Smooth muscle cell (in vitro differentiated cells): ENCODE results near the gene RAB11FIP3. TPM values are rescaled to one million over a fixed set of nuclear protein-coding genes. Genes with fewer than 3 reads are reported as not detected.
"Not testable (repeated sequence)": the region's sequence is repeated elsewhere in the genome, so short reads cannot be mapped to it uniquely, and the experiment has no call there.

Experiments
- DNase-seq: peaks from one replicate; lab custom pipeline; 2025; ENCODE audit not compliant: unreplicated experiment; lab: John Stamatoyannopoulos, UW
- H2AFZ ChIP-seq: fragments of 200-600 bp; sonication (generic); 2 replicates; pipeline ENCODE4 v1.6.0; 2016; ENCODE audit warnings: antibody characterized with exemption, low read depth, mild to moderate bottlenecking
- H3F3A ChIP-seq: fragments of 200-600 bp; sonication (generic); 2 replicates; pipeline ENCODE4 v1.6.0; 2017; ENCODE audit warnings: antibody characterized with exemption, low read depth
- H3K27ac ChIP-seq: fragments of 200-600 bp; sonication (generic); 2 replicates; pipeline ENCODE4 v1.5.1; 2016; ENCODE audit warnings: low read depth, mild to moderate bottlenecking
- H3K27me3 ChIP-seq: fragments of 200-600 bp; sonication (generic); 2 replicates; pipeline ENCODE4 v1.6.1; 2016; ENCODE audit warnings: low read depth, mild to moderate bottlenecking
- H3K36me3 ChIP-seq: fragments of 200-600 bp; sonication (generic); 2 replicates; pipeline ENCODE4 v1.5.1; 2016; ENCODE audit warnings: low read depth
- H3K4me1 ChIP-seq: fragments of 200-600 bp; sonication (generic); 2 replicates; pipeline ENCODE4 v1.5.1; 2016; ENCODE audit warnings: low read depth
- H3K4me2 ChIP-seq: fragments of 200-600 bp; sonication (generic); 2 replicates; pipeline ENCODE4 v1.6.0; 2016; ENCODE audit warnings: mild to moderate bottlenecking
- H3K4me3 ChIP-seq: fragments of 200-600 bp; sonication (generic); 2 replicates; pipeline ENCODE4 v1.5.1; 2016; ENCODE audit warnings: mild to moderate bottlenecking
- H3K79me2 ChIP-seq: fragments of 200-600 bp; sonication (generic); 2 replicates; pipeline ENCODE4 v1.6.0; 2016; ENCODE audit warnings: low read depth, mild to moderate bottlenecking
- H3K9ac ChIP-seq: fragments of 200-600 bp; sonication (generic); 2 replicates; pipeline ENCODE4 v1.6.0; 2016; ENCODE audit warnings: low read depth
- H3K9me3 ChIP-seq: fragments of 200-600 bp; sonication (generic); replicated peaks from 2 replicates; pipeline ENCODE4 v1.5.1; 2016; ENCODE audit warnings: low read depth
- H4K20me1 ChIP-seq: fragments of 200-600 bp; sonication (generic); 2 replicates; pipeline ENCODE4 v1.6.0; 2016; ENCODE audit warnings: low read depth
- WGBS: methylation state at CpG from one replicate; pipeline ENCODE4 v1.1.7; 2016; ENCODE audit warnings: low lambda C conversion rate; 5-methylcytosine and 5-hydroxymethylcytosine counted together
- polyA plus RNA-seq: library from polyadenylated mRNA; unstranded; fragments of >200 nt; fragmentation: Nextera tagmentation; extraction: Ambion mirVana; gene quantifications from 2 replicates; pipeline ENCODE4 v1.2.1, GENCODE V29; 2016
- total RNA-seq: library from RNA; depleted of rRNA; stranded (reverse); fragments of >200 nt; gene quantifications from 2 replicates; pipeline ENCODE4 v1.2.3, GENCODE V29; 2014
- TF ChIP-seq, protein P1 (sequence below): fragments of 200-600 bp; sonication (generic); IDR thresholded peaks from 2 replicates; pipeline ENCODE4 v1.5.1; 2017; ENCODE audit warnings: borderline replicate concordance, mild to moderate bottlenecking, antibody characterized with exemption; ENCODE audit not compliant: insufficient read depth, poor library complexity, severe bottlenecking

The RAB11FIP3 gene
- total and polyA plus RNA-seq, 2 experiments from 2014 or later: 19.5 to 20.4 TPM

DNA sequence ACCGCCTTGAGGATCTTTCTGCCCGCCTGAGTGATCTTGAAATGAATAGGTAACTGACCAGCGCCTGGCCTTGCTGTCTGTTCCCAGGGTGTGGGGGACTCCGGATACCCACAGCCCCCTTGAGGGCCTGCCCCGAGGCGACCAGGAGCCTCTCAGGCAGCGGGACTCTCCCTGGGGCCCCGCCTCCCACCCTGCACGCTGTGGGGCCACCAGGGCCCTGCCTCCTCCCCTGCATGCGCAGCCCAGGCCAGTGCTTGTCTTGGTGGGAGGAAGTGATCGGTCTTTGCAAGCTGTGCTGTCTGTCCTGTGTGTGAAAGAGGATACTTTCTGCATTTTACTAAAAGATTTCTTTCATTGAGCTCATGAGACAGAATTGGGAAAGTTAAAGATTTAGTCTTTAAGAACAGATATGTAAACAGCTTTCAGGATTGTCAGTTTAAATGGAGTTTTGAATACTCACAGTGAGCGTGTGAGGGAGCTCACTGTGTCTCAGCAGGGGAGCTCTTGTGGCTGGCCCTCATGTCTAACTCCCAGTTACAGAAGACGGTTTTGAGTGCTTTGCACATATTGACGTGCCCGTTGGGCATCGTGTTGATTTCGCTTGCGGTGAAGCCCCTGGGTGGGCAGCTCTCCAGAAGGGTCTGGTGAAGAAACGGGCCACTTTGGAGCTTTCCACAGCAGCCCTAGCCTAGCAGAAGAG, 65.9 kb downstream of the RAB11FIP3 start:
- DNase-seq: no peak
- 83% methylated on average over 19 of the region's 19 CpGs for WGBS
- H3K27ac ChIP-seq: no peak overlapping the region

DNA sequence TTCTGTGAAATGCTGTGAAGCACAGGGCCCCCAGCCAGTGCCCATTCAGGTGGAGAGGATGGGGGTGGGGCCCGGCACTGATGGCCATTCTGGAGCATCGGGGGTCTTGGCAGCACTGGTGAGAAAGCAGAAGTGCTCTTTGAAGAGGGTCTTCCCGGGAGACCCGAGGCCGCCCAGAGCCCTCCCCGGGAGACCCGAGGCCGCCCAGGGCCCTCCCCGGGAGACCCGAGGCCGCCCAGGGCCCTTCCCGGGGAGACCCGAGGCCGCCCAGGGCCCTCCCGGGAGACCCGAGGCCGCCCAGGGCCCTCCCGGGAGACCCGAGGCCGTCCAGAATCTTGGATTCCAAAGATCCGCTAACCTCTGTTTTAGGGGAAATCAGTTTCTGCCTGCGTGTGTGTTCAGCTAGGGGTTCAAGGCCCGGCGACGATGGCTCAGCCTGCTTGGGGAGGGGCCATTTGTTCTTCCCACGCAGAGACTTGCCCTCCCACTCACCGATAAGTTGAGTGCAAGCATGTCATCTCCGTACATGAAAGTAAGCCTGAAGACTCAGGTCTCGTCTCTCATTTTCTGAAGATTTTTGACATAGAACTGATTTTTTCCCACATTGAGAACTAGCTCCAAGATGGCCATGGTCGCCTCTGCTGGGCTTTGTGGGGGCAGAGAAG, 66.9 kb downstream of the RAB11FIP3 start:
- Histone ChIP-seq H3K9me3 (no peaks in the 10 kb centered on the region), H3K4me2 (no peak overlapping the region), H3K27ac (no peak overlapping the region), H3K36me3 (no peaks in the 10 kb centered on the region), H2AFZ (no peak overlapping the region), H4K20me1 (peaks cover 13% of the 10 kb centered on the region), H3K9ac (no peak overlapping the region), H3F3A (no peaks in the 10 kb centered on the region), H3K4me3 (no peak overlapping the region), H3K79me2 (no peaks in the 10 kb centered on the region), H3K27me3 (no peaks in the 10 kb centered on the region), H3K4me1 (no peaks in the 10 kb centered on the region)
- TF ChIP-seq, protein P1, sequence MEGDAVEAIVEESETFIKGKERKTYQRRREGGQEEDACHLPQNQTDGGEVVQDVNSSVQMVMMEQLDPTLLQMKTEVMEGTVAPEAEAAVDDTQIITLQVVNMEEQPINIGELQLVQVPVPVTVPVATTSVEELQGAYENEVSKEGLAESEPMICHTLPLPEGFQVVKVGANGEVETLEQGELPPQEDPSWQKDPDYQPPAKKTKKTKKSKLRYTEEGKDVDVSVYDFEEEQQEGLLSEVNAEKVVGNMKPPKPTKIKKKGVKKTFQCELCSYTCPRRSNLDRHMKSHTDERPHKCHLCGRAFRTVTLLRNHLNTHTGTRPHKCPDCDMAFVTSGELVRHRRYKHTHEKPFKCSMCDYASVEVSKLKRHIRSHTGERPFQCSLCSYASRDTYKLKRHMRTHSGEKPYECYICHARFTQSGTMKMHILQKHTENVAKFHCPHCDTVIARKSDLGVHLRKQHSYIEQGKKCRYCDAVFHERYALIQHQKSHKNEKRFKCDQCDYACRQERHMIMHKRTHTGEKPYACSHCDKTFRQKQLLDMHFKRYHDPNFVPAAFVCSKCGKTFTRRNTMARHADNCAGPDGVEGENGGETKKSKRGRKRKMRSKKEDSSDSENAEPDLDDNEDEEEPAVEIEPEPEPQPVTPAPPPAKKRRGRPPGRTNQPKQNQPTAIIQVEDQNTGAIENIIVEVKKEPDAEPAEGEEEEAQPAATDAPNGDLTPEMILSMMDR: no peak
- WGBS: 96% methylated on average over 30 of the region's 30 CpGs
- DNase-seq: no peak

More for the DNA sequence above, 65.9 kb downstream of the RAB11FIP3 start:
- Histone ChIP-seq H3F3A (no peaks in the 10 kb centered on the region), H3K9me3 (no peaks in the 10 kb centered on the region), H3K4me1 (no peaks in the 10 kb centered on the region), H2AFZ (no peak overlapping the region), H3K4me3 (no peak overlapping the region), H3K9ac (no peak overlapping the region), H3K27me3 (no peaks in the 10 kb centered on the region), H4K20me1 (peaks cover 23% of the 10 kb centered on the region), H3K36me3 (no peaks in the 10 kb centered on the region), H3K4me2 (no peak overlapping the region), H3K79me2 (no peaks in the 10 kb centered on the region)
- TF ChIP-seq, protein P1: no peak

DNA sequence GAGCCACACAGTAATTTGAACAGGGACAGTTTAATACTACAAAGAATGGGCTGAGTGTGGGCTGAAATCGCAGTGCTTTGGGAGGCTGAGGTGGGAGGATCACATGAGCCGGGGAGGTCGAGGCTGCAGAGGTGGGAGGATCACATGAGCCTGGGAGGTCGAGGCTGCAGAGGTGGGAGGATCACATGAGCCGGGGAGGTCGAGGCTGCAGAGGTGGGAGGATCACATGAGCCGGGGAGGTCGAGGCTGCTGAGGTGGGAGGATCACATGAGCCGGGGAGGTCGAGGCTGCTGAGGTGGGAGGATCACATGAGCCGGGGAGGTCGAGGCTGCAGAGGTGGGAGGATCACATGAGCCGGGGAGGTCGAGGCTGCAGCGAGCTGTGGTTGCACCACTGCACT, 69.2 kb downstream of the RAB11FIP3 start:
- not testable (repeated sequence) for DNase-seq, H3K79me2 ChIP-seq, H3F3A ChIP-seq, H3K27ac ChIP-seq, H2AFZ ChIP-seq, H3K4me3 ChIP-seq, H3K27me3 ChIP-seq, H3K9ac ChIP-seq, H3K4me1 ChIP-seq, H3K4me2 ChIP-seq, H3K9me3 ChIP-seq, H3K36me3 ChIP-seq
- peaks cover 12% of the 10 kb centered on the region for H4K20me1 ChIP-seq
- WGBS: 92% methylated on average over 15 of the region's 15 CpGs

DNA sequence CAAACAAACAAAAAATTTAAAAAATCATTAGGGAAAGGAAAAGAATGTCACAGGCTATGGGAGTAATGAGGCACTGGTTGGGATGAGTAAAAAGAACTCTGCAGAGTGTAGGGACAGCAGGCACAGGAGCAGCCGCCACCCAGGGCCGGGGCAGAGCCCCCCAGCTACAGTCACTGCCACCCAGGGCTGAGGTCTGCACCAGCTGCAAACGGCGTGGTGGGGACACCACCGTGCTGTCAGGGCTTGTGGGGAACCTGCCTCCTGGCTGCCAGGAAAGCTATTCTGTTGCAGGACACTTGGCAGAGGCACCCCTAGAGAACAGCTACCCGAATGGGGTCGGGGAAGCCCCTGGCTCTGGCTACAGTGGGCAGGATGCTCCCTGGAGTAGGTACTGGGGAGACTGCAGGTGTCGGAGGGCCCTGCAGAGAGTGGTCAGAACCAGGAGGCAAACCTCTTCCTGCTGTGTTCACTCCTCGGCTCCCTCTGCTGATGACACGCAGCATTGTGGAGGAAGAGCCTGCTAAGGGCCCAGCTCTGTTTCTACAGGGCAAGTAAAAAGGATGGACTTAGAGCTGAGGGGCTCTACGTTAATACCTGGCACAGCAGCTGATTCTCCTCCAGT, 69.8 kb downstream of the RAB11FIP3 start:
- 82% methylated on average over 11 of the region's 11 CpGs for WGBS
- H3K4me3 ChIP-seq: no peak overlapping the region
- TF ChIP-seq, protein P1: no peak

More for the DNA sequence above, 69.8 kb downstream of the RAB11FIP3 start:
- H3K4me2 ChIP-seq: no peak overlapping the region
- H3K36me3 ChIP-seq: no peaks in the 10 kb centered on the region
- H3K27ac ChIP-seq: no peak overlapping the region
- H3K9ac ChIP-seq: no peak overlapping the region
- no peaks in the 10 kb centered on the region for H3F3A ChIP-seq
- no peak overlapping the region for H2AFZ ChIP-seq
- DNase-seq: no peak
- no peaks in the 10 kb centered on the region for H3K79me2 ChIP-seq
- H4K20me1 ChIP-seq: peaks cover 9% of the 10 kb centered on the region
- H3K27me3 ChIP-seq: no peaks in the 10 kb centered on the region
- no peaks in the 10 kb centered on the region for H3K4me1 ChIP-seq
- H3K9me3 ChIP-seq: no peaks in the 10 kb centered on the region
